Central memory CD4-positive, alpha-beta T cell (primary cell): ENCODE measurements around the gene COL4A6.

ENCODE experiments used
- DNase-seq: peaks from one replicate; pipeline ENCODE4 v3.0.0; 2022

COL4A6 gene

GRCh38 chrX:108156934-108157466 lies 281.2 kb downstream of the COL4A6 start:
- DNase-seq = no peak

DNA sequence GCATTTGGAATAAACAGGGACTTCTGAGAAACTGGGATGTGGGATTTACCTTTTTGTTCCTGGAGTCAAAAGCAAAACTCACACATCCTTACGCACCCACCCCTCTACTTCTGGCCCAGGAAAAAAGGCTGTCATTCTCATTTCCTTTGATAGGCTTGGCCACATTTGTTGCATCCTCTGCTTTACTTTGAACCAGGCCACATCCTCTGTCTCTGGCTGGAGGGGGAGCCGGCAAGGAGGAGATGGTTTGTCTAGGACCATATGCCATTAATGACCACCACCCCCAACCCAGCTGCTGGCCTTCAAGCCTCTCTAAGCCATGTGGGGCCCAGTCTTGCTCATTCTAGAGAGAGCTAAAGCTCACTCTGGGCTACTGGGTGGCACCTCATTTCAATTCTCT lies 282.1 kb downstream of the COL4A6 start:
- no peak for DNase-seq

- DNase-seq = no peak
Measured at GRCh38 chrX:108148524-108148923, 289.7 kb downstream of the COL4A6 start.

GRCh38 chrX:108138814-108139702 lies 299.2 kb downstream of the COL4A6 start:
- DNase-seq = no peak

GRCh38 chrX:108134724-108135123 lies 303.5 kb downstream of the COL4A6 start:
- DNase-seq = no peak

DNA sequence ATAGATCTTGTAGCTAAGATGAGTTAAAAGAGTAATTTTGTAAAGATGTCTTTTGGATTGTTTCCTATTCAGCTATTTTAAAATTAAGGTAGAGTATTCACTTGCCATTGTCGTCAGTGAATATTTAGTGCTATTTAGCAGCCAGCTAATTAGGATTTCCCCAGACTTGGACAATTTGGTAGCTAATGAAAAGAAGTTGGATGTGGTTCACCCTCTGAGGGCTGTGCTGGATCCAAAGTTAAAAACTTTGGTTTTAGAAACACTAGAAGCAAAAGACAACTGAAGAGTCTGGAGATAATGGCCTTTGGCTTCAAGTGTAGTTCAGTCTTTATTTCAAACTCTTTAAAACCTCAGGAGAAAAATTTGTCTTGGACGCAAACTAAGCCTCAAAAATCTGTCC lies 305.3 kb downstream of the COL4A6 start:
- DNase-seq = no peak

GRCh38 chrX:108132034-108132433 lies 306.2 kb downstream of the COL4A6 start:
- DNase-seq = no peak

GRCh38 chrX:108131471-108131870 lies 306.8 kb downstream of the COL4A6 start:
- no peak for DNase-seq

DNA sequence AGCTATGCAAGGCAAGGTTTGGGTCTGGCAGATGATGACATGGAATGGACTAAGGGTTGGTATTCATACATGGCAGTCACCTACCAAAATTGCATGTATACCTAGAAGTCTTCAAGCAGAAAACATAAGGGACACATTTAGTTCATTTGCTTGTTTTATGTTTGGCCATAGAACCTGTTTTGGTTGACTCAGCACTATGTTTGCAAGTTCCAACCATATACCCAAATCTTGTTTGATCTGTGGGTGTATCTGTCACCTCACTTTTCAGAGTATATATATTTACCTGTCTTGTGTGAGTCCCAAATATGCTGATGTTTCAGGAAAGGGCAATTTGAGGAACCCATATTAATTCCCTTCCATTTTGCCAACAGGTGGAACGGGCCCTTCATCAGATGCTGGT lies 307.3 kb downstream of the COL4A6 start:
- DNase-seq = no peak

- no peak for DNase-seq
Measured at GRCh38 chrX:108127152-108127551, 311.1 kb downstream of the COL4A6 start.

DNA sequence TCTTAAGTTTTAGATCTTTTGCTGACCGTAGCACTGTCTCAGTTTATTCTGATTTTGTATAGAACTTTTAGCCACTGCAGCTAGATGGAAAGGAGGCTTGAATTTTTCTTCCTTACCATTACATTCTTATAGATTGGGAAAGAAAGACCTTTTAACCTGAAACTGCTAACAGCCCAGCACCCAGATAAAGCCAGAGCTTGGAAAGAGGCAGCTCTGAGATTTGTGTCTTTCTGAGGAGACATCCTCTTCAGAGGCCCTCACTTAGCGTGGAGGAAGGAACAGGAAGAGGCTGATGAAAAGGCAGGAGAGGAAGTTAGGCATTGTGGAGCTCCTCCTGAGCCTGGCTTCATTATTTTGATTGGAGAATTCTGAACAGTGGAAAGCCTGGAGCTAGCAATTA lies 311.6 kb downstream of the COL4A6 start:
- DNase-seq = no peak

- no peak for DNase-seq
Measured at GRCh38 chrX:108123591-108124366, 314.4 kb downstream of the COL4A6 start.

DNA sequence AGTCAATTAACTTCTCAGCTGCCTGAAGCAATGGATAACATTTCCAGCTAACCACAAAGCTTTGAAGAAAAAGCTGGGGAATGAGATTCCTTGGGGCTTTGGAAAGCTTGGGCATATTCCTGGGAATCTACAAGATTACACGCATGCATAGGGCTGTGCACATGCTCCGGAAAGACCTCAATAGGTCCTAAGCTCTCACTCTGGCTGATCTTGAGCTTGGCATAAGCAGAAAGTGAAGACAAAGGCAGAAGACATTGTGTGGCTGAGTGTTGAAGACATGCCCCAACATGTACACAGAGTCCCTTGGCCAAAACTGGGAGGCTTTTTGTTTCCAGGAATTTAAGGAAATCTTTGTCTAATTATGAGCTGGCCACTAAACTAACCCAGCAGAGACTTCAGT lies 315.5 kb downstream of the COL4A6 start:
- no peak for DNase-seq

GRCh38 chrX:108121291-108121690 lies 316.9 kb downstream of the COL4A6 start:
- no peak for DNase-seq

DNA sequence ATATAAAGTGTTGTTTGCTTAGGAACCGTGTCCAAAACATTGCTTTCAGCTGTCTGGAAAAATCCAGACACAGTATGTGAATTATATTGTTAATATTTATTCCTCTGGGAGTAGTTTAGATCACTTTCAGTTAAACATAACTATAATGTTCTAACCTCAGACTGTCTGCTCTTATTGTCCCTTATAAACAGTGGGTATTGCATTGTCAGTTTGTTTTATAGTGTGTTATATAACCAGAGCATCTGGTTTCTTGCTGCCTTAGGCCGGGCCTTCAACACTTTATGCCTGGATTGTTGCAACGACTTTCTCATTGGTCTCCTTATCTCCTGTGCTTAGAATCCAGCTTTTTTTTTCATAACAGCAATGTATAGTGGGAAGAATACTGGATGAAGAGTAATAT lies 320.2 kb downstream of the COL4A6 start:
- DNase-seq = no peak

DNA sequence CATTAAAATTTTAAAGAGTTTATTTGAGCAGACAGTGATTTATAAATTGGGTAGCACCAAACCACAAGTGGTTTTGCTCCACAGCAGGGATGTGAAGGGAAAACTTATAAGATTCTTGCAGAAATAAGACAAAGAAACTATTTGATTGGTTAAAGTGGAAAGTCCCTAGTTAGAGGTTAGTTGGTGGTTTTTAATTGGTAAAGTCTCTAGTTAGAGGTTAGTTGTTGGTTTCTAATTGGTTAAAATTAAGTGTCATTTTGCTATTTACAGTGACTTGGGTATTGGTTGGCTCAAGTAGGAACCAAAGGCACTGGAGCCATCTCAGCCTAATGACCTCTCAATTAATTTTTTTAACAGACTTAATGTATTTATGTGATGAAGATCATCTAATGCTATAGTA lies 323.7 kb downstream of the COL4A6 start:
- DNase-seq = no peak
